Right cardiac atrium (tissue), 5 donors: ENCODE data around the gene DYNC2H1. TPM values are rescaled to one million over a fixed set of nuclear protein-coding genes. Genes with fewer than 3 reads are reported as not detected.

ENCODE experiments used
- ATAC-seq, 2 donors: fragments of 200-7000 bp; cut with Tn5 transposase; one replicate each; pipeline versions ENCODE4 v1.8.0 to v1.9.1; 2020; ENCODE audit warnings: moderate library complexity in 2 of 2, mild to moderate bottlenecking in 1 of 2
- DNase-seq, 3 donors: peaks; one replicate each; pipeline ENCODE4 v3.0.0-alpha.2; 2020
- H3K27ac ChIP-seq: one replicate; pipeline ENCODE4 v1.5.1; 2013; ENCODE audit warnings: mild to moderate bottlenecking, low read length, control low read depth, moderate library complexity
- H3K27me3 ChIP-seq: one replicate; pipeline ENCODE4 v1.6.1; 2013; ENCODE audit not compliant: control insufficient read depth, insufficient read depth
- H3K4me1 ChIP-seq: one replicate; pipeline ENCODE4 v1.6.1; 2013; ENCODE audit warnings: low read length; ENCODE audit not compliant: control insufficient read depth, insufficient read depth
- H3K4me3 ChIP-seq: one replicate; pipeline ENCODE4 v1.5.1; 2013; ENCODE audit warnings: low read length, control low read depth
- H3K9me3 ChIP-seq: one replicate; pipeline ENCODE4 v1.6.1; 2013; ENCODE audit warnings: low read length; ENCODE audit not compliant: control insufficient read depth
- WGBS: extraction: QIAGEN DNeasy Blood & Tissue Kit; methylation state at CpG from one replicate; pipeline ENCODE4 v1.1.7; 2013; 5-methylcytosine and 5-hydroxymethylcytosine counted together
- intact Hi-C, 4 donors: fragments of 100-400 bp; cut with DNase I; formaldehyde crosslinking; loops; one replicate each; pipeline versions ENCODE4 v1.11.0 to v1.14.0; 2022 to 2023
- long read RNA-seq, 4 donors: library from polyadenylated mRNA; unstranded; transcript quantifications; one replicate each; pipeline ENCODE4 v2.0.0, GENCODE V29; 2020 to 2021
- polyA plus RNA-seq: library from polyadenylated mRNA; stranded (reverse); fragments of 200-250 nt; gene quantifications from one replicate; pipeline ENCODE4 v1.2.3, GENCODE V29; 2013
- total RNA-seq, 4 donors: library from RNA; stranded (reverse); fragmentation: NEBNext Ultra II Directional; extraction: Animal tissue kit (Norgen Biotek cat#: 25700); gene quantifications; one replicate each; pipeline ENCODE4 v1.2.1, GENCODE V29; 2021
- donor health status: healthy with polysubstance abuse.
- donor health status: DM: no; HTN: yes; CAD: no.
- donor health status: DM: no; HTN: no; CAD: no.
- donor health status: DM: no; HTN: yes; CAD: no; lungs with severe emphysema.
- donor health status: DM: yes; HTN: yes; CAD: no.

DYNC2H1 gene, protein sequence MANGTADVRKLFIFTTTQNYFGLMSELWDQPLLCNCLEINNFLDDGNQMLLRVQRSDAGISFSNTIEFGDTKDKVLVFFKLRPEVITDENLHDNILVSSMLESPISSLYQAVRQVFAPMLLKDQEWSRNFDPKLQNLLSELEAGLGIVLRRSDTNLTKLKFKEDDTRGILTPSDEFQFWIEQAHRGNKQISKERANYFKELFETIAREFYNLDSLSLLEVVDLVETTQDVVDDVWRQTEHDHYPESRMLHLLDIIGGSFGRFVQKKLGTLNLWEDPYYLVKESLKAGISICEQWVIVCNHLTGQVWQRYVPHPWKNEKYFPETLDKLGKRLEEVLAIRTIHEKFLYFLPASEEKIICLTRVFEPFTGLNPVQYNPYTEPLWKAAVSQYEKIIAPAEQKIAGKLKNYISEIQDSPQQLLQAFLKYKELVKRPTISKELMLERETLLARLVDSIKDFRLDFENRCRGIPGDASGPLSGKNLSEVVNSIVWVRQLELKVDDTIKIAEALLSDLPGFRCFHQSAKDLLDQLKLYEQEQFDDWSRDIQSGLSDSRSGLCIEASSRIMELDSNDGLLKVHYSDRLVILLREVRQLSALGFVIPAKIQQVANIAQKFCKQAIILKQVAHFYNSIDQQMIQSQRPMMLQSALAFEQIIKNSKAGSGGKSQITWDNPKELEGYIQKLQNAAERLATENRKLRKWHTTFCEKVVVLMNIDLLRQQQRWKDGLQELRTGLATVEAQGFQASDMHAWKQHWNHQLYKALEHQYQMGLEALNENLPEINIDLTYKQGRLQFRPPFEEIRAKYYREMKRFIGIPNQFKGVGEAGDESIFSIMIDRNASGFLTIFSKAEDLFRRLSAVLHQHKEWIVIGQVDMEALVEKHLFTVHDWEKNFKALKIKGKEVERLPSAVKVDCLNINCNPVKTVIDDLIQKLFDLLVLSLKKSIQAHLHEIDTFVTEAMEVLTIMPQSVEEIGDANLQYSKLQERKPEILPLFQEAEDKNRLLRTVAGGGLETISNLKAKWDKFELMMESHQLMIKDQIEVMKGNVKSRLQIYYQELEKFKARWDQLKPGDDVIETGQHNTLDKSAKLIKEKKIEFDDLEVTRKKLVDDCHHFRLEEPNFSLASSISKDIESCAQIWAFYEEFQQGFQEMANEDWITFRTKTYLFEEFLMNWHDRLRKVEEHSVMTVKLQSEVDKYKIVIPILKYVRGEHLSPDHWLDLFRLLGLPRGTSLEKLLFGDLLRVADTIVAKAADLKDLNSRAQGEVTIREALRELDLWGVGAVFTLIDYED (N-terminal part only)
- total RNA-seq (1 to 10 TPM; 7.5 to 9.4 (median 8.3) TPM), polyA plus RNA-seq (4.3 TPM)
- long read RNA-seq, donor 1, partial matches to known transcripts, result 0 of 1 reads
- long read RNA-seq, donor 1, other reads (novel, unspliced or antisense), result 1 of 1 reads
- long read RNA-seq, donor 2, result 0 reads
- long read RNA-seq, donor 3, partial matches to known transcripts, result 7 of 7 reads
- long read RNA-seq, donor 3, other reads (novel, unspliced or antisense), result 0 of 7 reads
- long read RNA-seq, donor 4, partial matches to known transcripts, result 2 of 2 reads
- long read RNA-seq, donor 4, other reads (novel, unspliced or antisense), result 0 of 2 reads

DNA sequence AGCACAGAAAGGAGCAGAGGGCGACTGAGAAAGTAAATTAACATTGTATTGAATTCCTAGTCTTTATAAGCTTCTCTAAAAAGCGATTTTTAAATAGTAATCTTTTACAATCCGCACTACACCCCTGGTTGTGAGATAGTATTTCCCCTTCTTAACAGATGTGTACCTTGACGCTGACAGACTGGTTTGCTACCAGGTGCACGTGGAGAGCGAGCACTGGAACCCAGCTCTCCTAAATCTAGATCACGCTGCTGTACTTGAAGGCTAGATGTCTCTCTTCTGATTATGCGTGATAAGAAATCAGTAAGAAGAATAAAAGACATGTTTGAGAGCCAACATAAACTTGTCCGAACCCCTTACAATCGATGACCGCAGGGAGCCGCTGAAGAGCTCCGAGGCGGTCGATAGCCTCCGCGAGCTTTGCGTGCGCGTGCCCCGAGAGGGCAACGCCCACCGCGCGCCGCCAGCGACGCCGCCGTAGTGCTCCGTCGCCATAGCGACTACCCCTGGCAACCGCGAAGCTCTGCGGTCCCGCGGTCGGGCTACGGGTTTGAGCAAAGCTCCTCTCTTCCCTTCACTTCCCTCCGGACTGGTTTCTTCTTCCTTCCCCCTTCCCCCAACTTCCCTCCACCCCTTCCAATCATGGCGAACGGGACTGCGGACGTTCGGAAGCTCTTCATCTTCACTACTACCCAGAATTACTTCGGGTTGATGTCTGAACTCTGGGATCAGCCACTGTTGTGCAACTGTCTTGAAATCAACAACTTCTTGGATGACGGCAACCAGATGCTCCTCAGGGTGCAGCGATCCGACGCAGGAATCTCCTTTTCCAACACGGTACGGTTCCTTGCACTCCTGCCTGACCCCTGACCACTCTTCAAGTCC is at the start of gene DYNC2H1:
Gene DYNC2H1, plus strand, starts transcription at position 494 of the 885 bp plus-strand sequence. Its CDS starts 149 bp downstream, at position 643.
- Histone ChIP-seq H3K27me3 (no peaks in the 10 kb centered on the region), H3K4me1 (no peaks in the 10 kb centered on the region), H3K27ac (peak within 1 kb of the TSS; percentile 8), H3K4me3 (peak within 1 kb of the TSS; percentile 74), H3K9me3 (no peaks in the 10 kb centered on the region)
- intact Hi-C loops, result no loop called here
- DNase-seq (peak; percentile 92 to 96 (median 96)), ATAC-seq (peak; percentile 100)
- WGBS, result under 1% methylated on average over 53 of the region's 53 CpGs

DNA sequence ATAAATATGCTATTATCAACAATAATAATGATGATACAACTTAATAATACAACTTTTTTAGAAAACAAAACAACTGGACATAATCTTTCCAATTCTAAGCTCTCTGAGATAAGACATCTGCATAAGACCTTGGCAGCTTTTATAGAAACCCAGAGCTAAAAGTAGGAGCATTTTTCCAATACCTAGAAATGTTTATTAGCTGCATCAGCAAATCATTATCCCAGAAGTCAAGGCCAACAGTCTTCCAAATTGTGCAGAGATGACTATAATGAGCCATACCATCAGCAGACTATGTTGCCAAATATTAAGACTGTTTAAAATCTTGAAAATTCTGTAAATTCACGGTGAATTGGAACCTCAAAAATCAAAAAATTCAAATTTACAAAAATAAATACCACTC is 47.6 kb upstream of the DYNC2H1 start:
- ATAC-seq (no peak), DNase-seq (no peak)
- Histone ChIP-seq H3K4me1 (no peaks in the 10 kb centered on the region), H3K4me3 (no peak overlapping the region), H3K9me3 (no peaks in the 10 kb centered on the region), H3K27ac (no peak overlapping the region), H3K27me3 (no peaks in the 10 kb centered on the region)
- intact Hi-C loops, result no loop called here
- WGBS, result 99% methylated on average over 1 of the region's 1 CpG

DNA sequence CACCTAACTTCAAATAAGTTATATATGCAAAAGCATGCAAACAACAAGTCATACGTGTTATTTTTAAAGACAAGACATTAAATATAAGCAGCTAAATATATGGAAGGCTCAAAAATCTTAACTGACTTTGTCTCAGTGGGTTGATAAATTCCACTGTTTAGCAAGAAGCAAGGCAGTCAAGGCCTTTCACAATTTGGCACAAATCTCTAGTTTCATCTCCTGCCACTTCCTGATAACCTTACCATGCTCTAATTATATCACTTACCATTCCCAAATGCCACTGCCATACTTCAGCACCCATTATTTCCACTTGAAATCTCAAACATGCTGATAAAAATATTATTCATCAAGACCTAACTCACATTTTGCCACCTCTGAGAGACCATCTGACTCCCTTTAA is 42.1 kb upstream of the DYNC2H1 start:
- 84% methylated on average over 1 of the region's 1 CpG for WGBS
- no peaks in the 10 kb centered on the region for H3K4me1 ChIP-seq
- DNase-seq, result no peak
- no peaks in the 10 kb centered on the region for H3K27me3 ChIP-seq
- ATAC-seq, result no peak
- no peak overlapping the region for H3K4me3 ChIP-seq
- no peak overlapping the region for H3K27ac ChIP-seq
- H3K9me3 ChIP-seq, result no peaks in the 10 kb centered on the region
- intact Hi-C loops, result loop anchor here in 1 of 4 donors (5.0 kb wide), 1 partner anchor 50 kb away; no protein-coding TSS in a partner anchor

DNA sequence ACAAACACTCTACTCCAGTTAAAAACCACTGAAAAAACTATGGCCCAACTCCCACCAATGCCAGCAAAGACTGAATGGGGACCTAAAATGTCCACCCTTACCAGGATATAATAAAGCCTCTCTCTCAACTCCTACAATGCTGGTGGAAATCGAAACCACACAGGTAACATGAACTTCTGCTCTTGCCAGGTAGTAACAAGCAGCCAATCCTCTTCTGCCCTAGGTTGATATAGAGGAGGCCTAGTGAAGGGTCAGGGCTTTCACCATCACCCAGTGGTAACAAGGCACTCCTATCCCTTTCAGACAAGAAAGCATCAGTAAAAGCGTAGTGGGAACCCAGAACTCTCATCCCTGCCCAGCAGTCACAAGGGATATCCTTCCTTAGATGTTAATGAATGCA is 39.9 kb upstream of the DYNC2H1 start:
- Histone ChIP-seq H3K27me3 (no peaks in the 10 kb centered on the region), H3K4me1 (no peaks in the 10 kb centered on the region), H3K4me3 (no peak overlapping the region), H3K9me3 (no peaks in the 10 kb centered on the region), H3K27ac (no peak overlapping the region)
- DNase-seq, result no peak
- no peak for ATAC-seq
- 96% methylated on average over 2 of the region's 2 CpGs for WGBS
- intact Hi-C loops, result loop anchor here in 1 of 4 donors (5.0 kb wide), 1 partner anchor 48 kb away; no protein-coding TSS in a partner anchor

DNA sequence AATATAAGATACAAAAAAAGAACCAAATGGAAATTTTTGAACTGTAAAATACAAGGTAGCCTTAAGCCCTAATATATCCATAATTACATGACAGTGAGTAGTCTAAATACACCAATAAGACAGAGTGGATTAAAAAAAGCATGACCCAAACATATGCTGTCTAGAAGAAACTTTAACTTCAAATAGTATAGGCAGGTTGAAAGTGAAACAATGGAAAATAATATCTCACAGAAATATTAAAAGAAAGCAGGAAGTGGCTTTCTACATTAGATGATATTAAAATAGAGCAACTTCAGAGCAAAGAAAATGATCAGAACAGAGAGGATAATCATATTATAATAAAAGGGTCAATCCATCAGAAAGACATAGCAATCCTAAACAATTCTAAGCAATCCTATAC is 39.1 kb upstream of the DYNC2H1 start:
- no peak for ATAC-seq
- DNase-seq, result no peak
- intact Hi-C loops, result no loop called here

DNA sequence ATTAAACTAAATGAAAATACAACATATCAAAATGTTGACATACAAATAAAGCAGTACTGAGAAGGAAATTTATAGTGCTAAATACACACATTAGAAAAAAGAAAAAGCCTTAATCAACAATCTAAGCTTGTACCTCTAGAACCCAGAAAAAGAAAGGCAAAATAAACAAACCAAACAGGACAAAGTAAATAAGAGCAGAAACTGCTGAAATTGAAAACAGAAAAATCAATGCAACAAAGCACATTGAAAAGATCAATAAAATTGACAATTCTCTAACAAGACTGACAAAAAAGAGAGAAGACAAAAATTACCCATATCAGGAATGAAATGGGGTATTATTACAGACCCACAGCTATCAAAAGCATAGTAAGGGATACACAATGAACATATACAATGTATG is 38.2 kb upstream of the DYNC2H1 start:
- Histone ChIP-seq H3K27ac (no peak overlapping the region), H3K4me1 (no peaks in the 10 kb centered on the region), H3K4me3 (no peak overlapping the region), H3K27me3 (no peaks in the 10 kb centered on the region), H3K9me3 (no peaks in the 10 kb centered on the region)
- no peak for ATAC-seq
- intact Hi-C loops, result no loop called here
- no peak for DNase-seq

More for the DNA sequence above, 39.1 kb upstream of the DYNC2H1 start:
- Histone ChIP-seq H3K4me3 (no peak overlapping the region), H3K27me3 (no peaks in the 10 kb centered on the region), H3K9me3 (no peaks in the 10 kb centered on the region), H3K27ac (no peak overlapping the region), H3K4me1 (no peaks in the 10 kb centered on the region)

DNA sequence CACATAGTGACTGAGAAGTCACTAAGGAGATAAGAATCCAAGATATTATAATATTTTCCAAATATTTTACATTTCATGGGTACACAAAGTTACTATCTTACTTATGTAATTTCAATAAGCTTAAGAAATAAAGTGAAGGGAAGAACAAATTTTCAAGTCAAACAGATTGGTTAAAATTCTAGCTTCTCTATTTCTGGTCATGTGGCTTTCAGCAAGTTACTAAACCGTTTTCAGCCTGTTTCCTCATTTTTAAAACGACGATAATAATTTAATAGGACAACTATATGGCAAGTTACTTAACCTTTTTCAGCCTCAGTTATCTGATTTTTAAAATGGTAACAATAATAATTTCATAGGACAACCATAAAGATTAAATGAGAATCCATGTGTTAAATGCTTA is 32.9 kb upstream of the DYNC2H1 start:
- Histone ChIP-seq H3K4me3 (no peak overlapping the region), H3K27ac (no peak overlapping the region), H3K4me1 (no peaks in the 10 kb centered on the region), H3K9me3 (no peaks in the 10 kb centered on the region), H3K27me3 (no peaks in the 10 kb centered on the region)
- DNase-seq (no peak), ATAC-seq (no peak)
- 87% methylated on average over 3 of the region's 3 CpGs for WGBS
- intact Hi-C loops, result no loop called here

DNA sequence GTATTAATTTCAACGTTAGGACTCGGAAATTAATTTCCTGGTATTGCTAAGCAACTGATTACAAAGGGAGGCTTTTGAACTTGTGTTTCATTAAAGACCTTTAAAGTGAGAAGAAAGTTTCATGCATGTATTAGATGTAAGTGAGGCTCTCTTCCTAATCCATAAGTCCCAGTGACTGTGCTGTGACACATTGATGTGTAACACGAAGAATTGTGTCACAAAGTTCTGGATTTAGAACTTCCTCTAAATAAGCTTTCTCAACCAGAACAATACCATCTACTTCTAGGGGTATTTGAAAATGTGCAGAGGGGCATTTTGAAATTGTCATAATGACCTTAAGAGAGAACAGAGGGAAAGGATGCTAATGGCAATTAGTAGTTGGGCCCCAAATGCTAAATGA is 31.7 kb upstream of the DYNC2H1 start:
- 91% methylated on average over 3 of the region's 3 CpGs for WGBS
- no peaks in the 10 kb centered on the region for H3K4me1 ChIP-seq
- no peaks in the 10 kb centered on the region for H3K9me3 ChIP-seq
- ATAC-seq (no peak), DNase-seq (no peak)
- H3K27ac ChIP-seq, result no peak overlapping the region
- no peaks in the 10 kb centered on the region for H3K27me3 ChIP-seq
- intact Hi-C loops, result no loop called here
- H3K4me3 ChIP-seq, result no peak overlapping the region

DNA sequence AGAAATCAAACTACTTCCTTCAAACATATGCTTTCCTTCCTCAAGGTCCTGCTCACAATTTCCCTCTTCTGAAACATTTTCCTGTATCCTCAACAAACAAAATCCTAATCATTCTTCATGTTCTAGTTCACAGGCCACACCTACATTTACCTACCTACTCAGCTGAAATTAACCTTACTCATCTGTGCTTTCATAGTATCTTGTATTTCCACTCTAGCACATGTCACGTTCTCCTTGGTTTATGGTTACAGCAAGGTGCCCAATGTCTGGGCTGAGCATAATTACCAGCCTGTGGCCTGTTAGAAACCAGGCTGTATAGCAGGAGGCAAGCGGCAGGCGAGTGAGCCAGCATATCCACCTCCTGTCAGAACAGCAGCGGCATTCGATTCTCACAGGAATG is 30.5 kb upstream of the DYNC2H1 start:
- no peaks in the 10 kb centered on the region for H3K4me1 ChIP-seq
- no peak overlapping the region for H3K27ac ChIP-seq
- H3K9me3 ChIP-seq, result no peaks in the 10 kb centered on the region
- no peaks in the 10 kb centered on the region for H3K27me3 ChIP-seq
- no peak for DNase-seq
- WGBS, result 95% methylated on average over 5 of the region's 5 CpGs
- H3K4me3 ChIP-seq, result no peak overlapping the region
- intact Hi-C loops, result no loop called here
- ATAC-seq, result no peak
